Right lobe of liver (tissue), 4 donors: ENCODE measurements around the gene SLFN11.
"Not testable (repeated sequence)": the region's sequence is repeated elsewhere in the genome, so short reads cannot be mapped to it uniquely, and the experiment has no call there.

Experiments
- CTCF ChIP-seq, 4 donors: fragments of 200-600 bp in 3 of 4; fragments of 450-650 bp in 1 of 4; IDR thresholded peaks; one replicate each; pipeline versions ENCODE4 v1.5.1 to v1.8.0; 2016 to 2022; ENCODE audit warnings: antibody characterized with exemption in 4 of 4, mild to moderate bottlenecking in 2 of 4
- POLR2A ChIP-seq: fragments of 450-650 bp; IDR thresholded peaks from one replicate; pipeline ENCODE4 v1.6.1; 2017; ENCODE audit warnings: antibody characterized with exemption, mild to moderate bottlenecking
- donor health status: DM: no; HTN: no; CAD: no.
- donor health status: DM: no; HTN: no; CAD: no.
- donor health status: DM: no; HTN: yes; CAD: no.

GRCh38 chr17:35309345-35309744, 64.1 kb downstream of the SLFN11 start:
- TF ChIP-seq CTCF (IDR thresholded peaks at IDR 0.05); POLR2A: not testable (repeated sequence)
